OCI-LY7 (cell line): ENCODE data around the gene CRTC2. TPM values are rescaled to one million over a fixed set of nuclear protein-coding genes. Genes with fewer than 3 reads are reported as not detected.

ENCODE experiments used
- BruUV-seq: library from RNA; stranded (reverse); fragments of 400-500 nt; replicated peaks from 2 replicates; lab custom pipeline; 2021; lab: Mats Ljungman, UMichigan
- CTCF ChIA-PET: fragments of 300-600 bp; sonication (Branson Sonifier 250); formaldehyde crosslinking; loops from one replicate; lab custom pipeline; 2022; ENCODE audit warnings: antibody characterized with exemption; ENCODE audit not compliant: unreplicated experiment; lab: Charles Lee
- POLR2A ChIA-PET: fragments of 300-600 bp; sonication (Branson Sonifier 250); formaldehyde crosslinking; loops from one replicate; lab custom pipeline; 2022; ENCODE audit warnings: antibody characterized with exemption; lab: Charles Lee
- DNase-seq: peaks from one replicate; pipeline ENCODE4 v3.0.0-alpha.2; 2015; ENCODE audit warnings: low spot score
- H2AFZ ChIP-seq: fragments of 200-600 bp; sonication (generic), shearing (Covaris generic); 2 replicates; pipeline ENCODE4 v1.6.1; 2014; ENCODE audit warnings: mild to moderate bottlenecking, antibody characterized with exemption, low read length, moderate library complexity
- H3K27ac ChIP-seq: fragments of 200-600 bp; sonication (generic); 2 replicates; pipeline ENCODE4 v1.5.1; 2014; ENCODE audit warnings: mixed run types, low read depth, mild to moderate bottlenecking, moderate library complexity, low read length, inconsistent platforms; ENCODE audit not compliant: poor library complexity, severe bottlenecking
- H3K36me3 ChIP-seq: fragments of 200-600 bp; sonication (generic); 2 replicates; pipeline ENCODE4 v1.6.1; 2014; ENCODE audit warnings: mild to moderate bottlenecking, antibody characterized with exemption, low read length, moderate library complexity, mixed read lengths; ENCODE audit not compliant: insufficient read depth
- H3K4me1 ChIP-seq: fragments of 200-600 bp; sonication (generic); 2 replicates; pipeline ENCODE4 v1.5.1; 2014; ENCODE audit warnings: mild to moderate bottlenecking, low read length; ENCODE audit not compliant: insufficient read depth, poor library complexity, severe bottlenecking
- H3K4me2 ChIP-seq: fragments of 200-600 bp; sonication (generic); 2 replicates; pipeline ENCODE4 v1.6.1; 2014; ENCODE audit warnings: mild to moderate bottlenecking, low read length
- H3K4me3 ChIP-seq: fragments of 200-600 bp; sonication (generic); 2 replicates; pipeline ENCODE4 v1.5.1; 2014; ENCODE audit warnings: mild to moderate bottlenecking, low read depth, low read length; ENCODE audit not compliant: poor library complexity, severe bottlenecking
- H3K79me2 ChIP-seq: fragments of 200-600 bp; sonication (generic); 2 replicates; pipeline ENCODE4 v1.6.1; 2016; ENCODE audit warnings: low read depth, mild to moderate bottlenecking, low read length, moderate library complexity, mixed read lengths; ENCODE audit not compliant: insufficient read depth
- H3K9me2 ChIP-seq: fragments of 200-600 bp; sonication (generic); 2 replicates; pipeline ENCODE4 v1.6.1; 2016; ENCODE audit warnings: mild to moderate bottlenecking, low read length, mixed read lengths; ENCODE audit not compliant: insufficient read depth
- H3K9me3 ChIP-seq: fragments of 200-600 bp; sonication (generic); 2 replicates; pipeline ENCODE4 v1.6.1; 2014; ENCODE audit warnings: mild to moderate bottlenecking, mixed run types, low read length, mixed read lengths
- H4K20me1 ChIP-seq: fragments of 200-600 bp; sonication (generic); 2 replicates; pipeline ENCODE4 v1.6.1; 2014; ENCODE audit warnings: mild to moderate bottlenecking, antibody characterized with exemption, low read length, moderate library complexity, mixed read lengths; ENCODE audit not compliant: insufficient read depth
- CTCF ChIP-seq: fragments of 200-600 bp; sonication (generic); conservative IDR thresholded peaks from 2 replicates; pipeline ENCODE4 v1.5.1; 2014; ENCODE audit warnings: mild to moderate bottlenecking, antibody characterized with exemption, low read length, moderate library complexity, mixed read lengths
- EZH2phosphoT487 ChIP-seq: fragments of 200-600 bp; sonication (generic); IDR thresholded peaks from 2 replicates; pipeline ENCODE4 v1.6.1; 2018; ENCODE audit warnings: low read depth, borderline replicate concordance, mild to moderate bottlenecking, mixed run types, antibody characterized with exemption, low read length, moderate library complexity, mixed read lengths
- intact Hi-C: fragments of 100-400 bp; cut with micrococcal nuclease; formaldehyde crosslinking; loops from one replicate; pipeline ENCODE4 v1.10.0; 2022; ENCODE audit not compliant: unreplicated experiment
- total RNA-seq, 2 experiments: library from RNA; depleted of rRNA in 1 of 2; stranded (reverse); fragments of >200 nt in 1 of 2; shearing (Covaris generic) in 1 of 2; gene quantifications; 2 replicates each; pipeline ENCODE4 v1.2.3, GENCODE V29; 2014 to 2022

The CRTC2 gene
- total RNA-seq, 2 experiments from 2014 or later = 15.6 to 65.6 TPM

GRCh38 chr1:153953859-153954365, 4.5 kb downstream of the CRTC2 start:
- no peak for TF ChIP-seq EZH2phosphoT487
- TF ChIP-seq CTCF = no peak
- CTCF ChIA-PET = no interaction called here
- Histone ChIP-seq H2AFZ (no peak overlapping the region), H3K36me3 (peaks cover 57% of the 10 kb centered on the region), H3K4me1 (peaks cover 20% of the 10 kb centered on the region), H3K27ac (no peak overlapping the region), H4K20me1 (peaks cover 18% of the 10 kb centered on the region), H3K4me3 (no peak overlapping the region), H3K9me2 (no peaks in the 10 kb centered on the region), H3K9me3 (no peaks in the 10 kb centered on the region), H3K79me2 (peaks cover 43% of the 10 kb centered on the region), H3K4me2 (no peak overlapping the region)
- POLR2A ChIA-PET = interaction anchor here (1.5 kb wide), 1 partner anchor 10 kb away, joined by 3 read pairs; no protein-coding TSS in a partner anchor
- no TSS peak for BruUV-seq
- intact Hi-C loops = no loop called here
- no peak for DNase-seq

GRCh38 chr1:153951801-153952200, 6.6 kb downstream of the CRTC2 start:
- no peak overlapping the region for H3K27ac ChIP-seq
- TF ChIP-seq CTCF (no peak), EZH2phosphoT487 (no peak)
- H3K4me2 ChIP-seq = no peak overlapping the region
- ChIA-PET POLR2A (no interaction called here), CTCF (no interaction called here)
- H3K9me3 ChIP-seq = no peaks in the 10 kb centered on the region
- H2AFZ ChIP-seq = no peak overlapping the region
- H3K4me3 ChIP-seq = no peak overlapping the region
- no peak for DNase-seq
- no peaks in the 10 kb centered on the region for H3K9me2 ChIP-seq
- peaks cover 78% of the 10 kb centered on the region for H3K36me3 ChIP-seq
- peaks cover 30% of the 10 kb centered on the region for H3K79me2 ChIP-seq
- peaks cover 32% of the 10 kb centered on the region for H3K4me1 ChIP-seq
- intact Hi-C loops = no loop called here
- BruUV-seq = no TSS peak
- H4K20me1 ChIP-seq = peaks cover 18% of the 10 kb centered on the region

- DNase-seq = no peak
- TF ChIP-seq EZH2phosphoT487 = no peak
- TF ChIP-seq CTCF = no peak
- H3K4me3 ChIP-seq = no peak overlapping the region
- peaks cover 24% of the 10 kb centered on the region for H3K79me2 ChIP-seq
- no TSS peak for BruUV-seq
- H3K9me2 ChIP-seq = no peaks in the 10 kb centered on the region
- peaks cover 13% of the 10 kb centered on the region for H4K20me1 ChIP-seq
- no peak overlapping the region for H3K4me2 ChIP-seq
- H3K9me3 ChIP-seq = no peaks in the 10 kb centered on the region
- POLR2A ChIA-PET = no interaction called here
- CTCF ChIA-PET = no interaction called here
- intact Hi-C loops = no loop called here
- no peak overlapping the region for H2AFZ ChIP-seq
- H3K4me1 ChIP-seq = peaks cover 28% of the 10 kb centered on the region
- H3K27ac ChIP-seq = no peak overlapping the region
- H3K36me3 ChIP-seq = peaks cover 80% of the 10 kb centered on the region
These were observed 7.2 kb downstream of the CRTC2 start for GRCh38 chr1:153951183-153951582.
